ENCODE results near the gene MGAT3. TPM values are rescaled to one million over a fixed set of nuclear protein-coding genes. Genes with fewer than 3 reads are reported as not detected.

The MGAT3 gene
- total and polyA plus RNA-seq, 9 of the 15 experiments (the other 6 are each of a cell fraction or from before 2014, with no cell fraction given): 0.10 to 11.5 (median 4.6) TPM

DNA sequence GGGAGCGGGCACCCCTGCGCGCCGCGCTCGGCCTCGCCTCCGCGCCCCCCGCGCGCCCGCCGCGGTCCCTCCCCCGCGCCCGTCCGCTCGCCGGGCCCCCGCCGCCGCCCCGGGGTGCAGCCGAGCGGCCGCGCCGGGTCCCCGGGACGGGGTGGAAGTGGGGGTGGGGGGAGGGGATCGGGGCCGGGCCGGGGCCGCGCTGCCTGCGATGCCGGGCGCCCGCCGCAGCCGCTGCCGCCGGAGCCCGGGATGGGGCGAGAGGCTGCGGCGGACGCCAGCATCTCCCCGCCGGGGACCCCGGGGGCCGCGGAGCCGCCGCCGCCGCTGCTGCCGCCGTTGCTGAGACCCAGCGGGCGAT lies 365 bp downstream of the MGAT3 start:
- ChIA-PET POLR2A (no interaction called here), CTCF (ENCODE audit: low intra/inter-chr PET ratio) (no interaction called here)
- Histone ChIP-seq H3K4me1 (replicated peaks in 1 of 2; ENCODE audit: control insufficient read depth in 2 of 2, insufficient read depth in 2 of 2, low read length in 2 of 2) (peaks cover 35 to 69% of the 10 kb centered on the region in 2 experiments; a peak in 4 of 5 replicates), H3K9ac (ENCODE audit: insufficient read depth in 1 of 2, low read depth in 2 of 2, low read length in 2 of 2) (peak overlapping the region; percentile 68 to 93; a peak in 3 of 4 replicates), H3K27ac (ENCODE audit: extremely low read depth, low read depth, low read length) (peak overlapping the region; percentile 67; the same call in 1 of the 3 replicates), H4K20me1 (replicated peaks; ENCODE audit: control insufficient read depth, insufficient read depth, low read length) (no peaks in the 10 kb centered on the region), H2AFZ (ENCODE audit: low read depth, low read length) (no peak overlapping the region), H3K79me2 (ENCODE audit: control insufficient read depth, insufficient read depth, low read length) (peaks cover 35% of the 10 kb centered on the region), H3K36me3 (ENCODE audit: control insufficient read depth, insufficient read depth, low read length) (no peaks in the 10 kb centered on the region), H3K4me3 (peak overlapping the region; percentile 59), H3K27me3 (ENCODE audit: control insufficient read depth in 2 of 2, insufficient read depth in 2 of 2, low read length in 2 of 2) (no peaks in the 10 kb centered on the region), H3K9me1 (ENCODE audit: control insufficient read depth, insufficient read depth, low read length) (no peaks in the 10 kb centered on the region), H3K4me2 (ENCODE audit: insufficient read depth, low read length) (no peak overlapping the region), H3K9me3 (replicated peaks; ENCODE audit: control insufficient read depth, insufficient read depth, low read depth, low read length) (no peaks in the 10 kb centered on the region)
- BruUV-seq (replicated peaks): no TSS peak
- intact Hi-C loops (cut with micrococcal nuclease) (no loop called here), in situ Hi-C loops (cut with MboI) (no loop called here)
- no peak for ATAC-seq
- DNase-seq (ENCODE audit: extremely low read depth in 1 of 4, low spot score in 3 of 4): peak in 3 of 4 experiments; percentile 53 to 77 (median 76)
- no CpG with 5 or more reads among the region's 63 CpGs for WGBS (ENCODE audit: insufficient coverage, low coverage, missing lambda C conversion rate)
- no peak for FAIRE-seq
- TF ChIP-seq PHF8 (IDR thresholded peaks at IDR 0.05; ENCODE audit: borderline replicate concordance, low read length) (peak; percentile 3; the same call in 1 of the 2 replicates), POLR2G (IDR thresholded peaks at IDR 0.05; ENCODE audit: low read depth, low read length) (0 out of 2 replicates have a peak, but pooled peaks have one; percentile 20), RFX5 (IDR thresholded peaks at IDR 0.05; ENCODE audit: low read depth, low read length) (no peak), ARID3B (CRISPR knock-in tag; IDR thresholded peaks at IDR 0.05; ENCODE audit: borderline replicate concordance) (no peak), TFAM (CRISPR knock-in tag; conservative IDR thresholded peaks at IDR 0.05) (no peak), DPF2 (IDR thresholded peaks at IDR 0.05) (no peak), BMI1 (IDR thresholded peaks at IDR 0.05; ENCODE audit: low read length) (no peak), LCOR (CRISPR knock-in tag; IDR thresholded peaks at IDR 0.05) (no peak), NFIX (CRISPR knock-in tag; IDR thresholded peaks at IDR 0.05; ENCODE audit: low read depth) (no peak), PRDM10 (IDR thresholded peaks at IDR 0.05; ENCODE audit: partially characterized antibody) (no peak)
- TF ChIP-seq, protein P1, sequence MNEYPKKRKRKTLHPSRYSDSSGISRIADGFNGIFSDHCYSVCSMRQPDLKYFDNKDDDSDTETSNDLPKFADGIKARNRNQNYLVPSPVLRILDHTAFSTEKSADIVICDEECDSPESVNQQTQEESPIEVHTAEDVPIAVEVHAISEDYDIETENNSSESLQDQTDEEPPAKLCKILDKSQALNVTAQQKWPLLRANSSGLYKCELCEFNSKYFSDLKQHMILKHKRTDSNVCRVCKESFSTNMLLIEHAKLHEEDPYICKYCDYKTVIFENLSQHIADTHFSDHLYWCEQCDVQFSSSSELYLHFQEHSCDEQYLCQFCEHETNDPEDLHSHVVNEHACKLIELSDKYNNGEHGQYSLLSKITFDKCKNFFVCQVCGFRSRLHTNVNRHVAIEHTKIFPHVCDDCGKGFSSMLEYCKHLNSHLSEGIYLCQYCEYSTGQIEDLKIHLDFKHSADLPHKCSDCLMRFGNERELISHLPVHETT (CRISPR knock-in tag; conservative IDR thresholded peaks at IDR 0.05 in 1 of 2, IDR thresholded peaks at IDR 0.05 in 1 of 2): 0 out of 4 replicates have a peak, but pooled peaks of 1 of the 2 experiments have one; percentile 26
- TF ChIP-seq, protein P2, sequence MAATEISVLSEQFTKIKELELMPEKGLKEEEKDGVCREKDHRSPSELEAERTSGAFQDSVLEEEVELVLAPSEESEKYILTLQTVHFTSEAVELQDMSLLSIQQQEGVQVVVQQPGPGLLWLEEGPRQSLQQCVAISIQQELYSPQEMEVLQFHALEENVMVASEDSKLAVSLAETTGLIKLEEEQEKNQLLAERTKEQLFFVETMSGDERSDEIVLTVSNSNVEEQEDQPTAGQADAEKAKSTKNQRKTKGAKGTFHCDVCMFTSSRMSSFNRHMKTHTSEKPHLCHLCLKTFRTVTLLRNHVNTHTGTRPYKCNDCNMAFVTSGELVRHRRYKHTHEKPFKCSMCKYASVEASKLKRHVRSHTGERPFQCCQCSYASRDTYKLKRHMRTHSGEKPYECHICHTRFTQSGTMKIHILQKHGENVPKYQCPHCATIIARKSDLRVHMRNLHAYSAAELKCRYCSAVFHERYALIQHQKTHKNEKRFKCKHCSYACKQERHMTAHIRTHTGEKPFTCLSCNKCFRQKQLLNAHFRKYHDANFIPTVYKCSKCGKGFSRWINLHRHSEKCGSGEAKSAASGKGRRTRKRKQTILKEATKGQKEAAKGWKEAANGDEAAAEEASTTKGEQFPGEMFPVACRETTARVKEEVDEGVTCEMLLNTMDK (IDR thresholded peaks at IDR 0.05; ENCODE audit: borderline replicate concordance, insufficient read depth, low read depth, low read length, poor library complexity, severe bottlenecking): no peak
